Right lobe of liver (tissue), 6 donors: Measurements from ENCODE around the gene MPEG1. TPM values are rescaled to one million over a fixed set of nuclear protein-coding genes. Genes with fewer than 3 reads are reported as not detected.

Experiments used
- ATAC-seq, 4 donors: fragments of 200-7000 bp; cut with Tn5 transposase; one replicate each; pipeline ENCODE4 v1.9.1; 2020; ENCODE audit warnings: mild to moderate bottlenecking in 4 of 4, moderate library complexity in 4 of 4
- DNase-seq, 3 donors: peaks; one replicate each; pipeline ENCODE4 v3.0.0-alpha.2; 2020
- H3K27ac ChIP-seq, 3 donors: fragments of 200-600 bp; one replicate each; pipeline ENCODE4 v1.8.0; 2022
- H3K27me3 ChIP-seq, 2 donors: fragments of 200-600 bp; one replicate each; pipeline ENCODE4 v1.8.0; 2022
- H3K36me3 ChIP-seq, 4 donors: fragments of 200-600 bp; sonication (generic) in 1 of 4; one replicate each; pipeline versions ENCODE4 v1.5.1 to v1.8.0; 2017 to 2022; ENCODE audit warnings: control low read depth in 1 of 4
- H3K4me1 ChIP-seq, 4 donors: fragments of 200-600 bp; sonication (generic) in 1 of 4; one replicate each; pipeline versions ENCODE4 v1.5.1 to v1.8.0; 2017 to 2022; ENCODE audit warnings: control low read depth in 1 of 4
- H3K4me3 ChIP-seq, 3 donors: fragments of 200-600 bp; one replicate each; pipeline ENCODE4 v1.8.0; 2022
- H3K9me3 ChIP-seq, 4 donors: fragments of 200-600 bp; sonication (generic) in 1 of 4; one replicate each; pipeline versions ENCODE4 v1.5.1 to v1.8.0; 2017 to 2022; ENCODE audit warnings: control low read depth in 1 of 4
- POLR2A ChIP-seq: fragments of 450-650 bp; IDR thresholded peaks from one replicate; pipeline ENCODE4 v1.6.1; 2017; ENCODE audit warnings: antibody characterized with exemption, mild to moderate bottlenecking
- WGBS: methylation state at CpG from one replicate; pipeline ENCODE4 v1.1.6; 2018; ENCODE audit warnings: low coverage, low lambda C conversion rate; ENCODE audit not compliant: insufficient coverage; ENCODE audit errors: missing lambda C conversion rate; 5-methylcytosine and 5-hydroxymethylcytosine counted together
- intact Hi-C, 2 donors: fragments of 100-400 bp; cut with DNase I; formaldehyde crosslinking; loops; one replicate each; pipeline versions ENCODE4 v1.11.2 to v1.14.1; 2022
- long read RNA-seq: library from polyadenylated mRNA; unstranded; transcript quantifications from one replicate; pipeline ENCODE4 v2.0.0, GENCODE V29; 2019
- total RNA-seq, 6 experiments: library from RNA; depleted of rRNA in 2 of 6; stranded (reverse); fragments of >200 nt in 2 of 6; fragmentation: NEBNext Ultra II Directional in 3 of 6; extraction: Animal tissue kit (Norgen Biotek cat#: 25700) in 3 of 6; gene quantifications; one replicate each; pipeline versions ENCODE4 v1.1.0 to v1.2.4, GENCODE V29; 2016 to 2023
- TF ChIP-seq, protein P1 (sequence below), 4 donors: fragments of 200-600 bp in 3 of 4; fragments of 450-650 bp in 1 of 4; IDR thresholded peaks; one replicate each; pipeline versions ENCODE4 v1.5.1 to v1.8.0; 2016 to 2022; ENCODE audit warnings: antibody characterized with exemption in 4 of 4, mild to moderate bottlenecking in 2 of 4
- donor health status: DM: no; HTN: yes; CAD: no.
- donor health status: DM: no; HTN: no; CAD: no.
- donor health status: DM: no; HTN: no; CAD: no.
- donor health status: DM: no; HTN: yes; CAD: no.
- donor health status: DM: no; HTN: yes; CAD: no.

The MPEG1 gene, protein sequence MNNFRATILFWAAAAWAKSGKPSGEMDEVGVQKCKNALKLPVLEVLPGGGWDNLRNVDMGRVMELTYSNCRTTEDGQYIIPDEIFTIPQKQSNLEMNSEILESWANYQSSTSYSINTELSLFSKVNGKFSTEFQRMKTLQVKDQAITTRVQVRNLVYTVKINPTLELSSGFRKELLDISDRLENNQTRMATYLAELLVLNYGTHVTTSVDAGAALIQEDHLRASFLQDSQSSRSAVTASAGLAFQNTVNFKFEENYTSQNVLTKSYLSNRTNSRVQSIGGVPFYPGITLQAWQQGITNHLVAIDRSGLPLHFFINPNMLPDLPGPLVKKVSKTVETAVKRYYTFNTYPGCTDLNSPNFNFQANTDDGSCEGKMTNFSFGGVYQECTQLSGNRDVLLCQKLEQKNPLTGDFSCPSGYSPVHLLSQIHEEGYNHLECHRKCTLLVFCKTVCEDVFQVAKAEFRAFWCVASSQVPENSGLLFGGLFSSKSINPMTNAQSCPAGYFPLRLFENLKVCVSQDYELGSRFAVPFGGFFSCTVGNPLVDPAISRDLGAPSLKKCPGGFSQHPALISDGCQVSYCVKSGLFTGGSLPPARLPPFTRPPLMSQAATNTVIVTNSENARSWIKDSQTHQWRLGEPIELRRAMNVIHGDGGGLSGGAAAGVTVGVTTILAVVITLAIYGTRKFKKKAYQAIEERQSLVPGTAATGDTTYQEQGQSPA
- total RNA-seq: 10 to 100 TPM in 2 of 6 experiments, 1 to 10 TPM in 4; 5.6 to 22.6 (median 7.4) TPM
- long read RNA-seq: 0 reads

DNA sequence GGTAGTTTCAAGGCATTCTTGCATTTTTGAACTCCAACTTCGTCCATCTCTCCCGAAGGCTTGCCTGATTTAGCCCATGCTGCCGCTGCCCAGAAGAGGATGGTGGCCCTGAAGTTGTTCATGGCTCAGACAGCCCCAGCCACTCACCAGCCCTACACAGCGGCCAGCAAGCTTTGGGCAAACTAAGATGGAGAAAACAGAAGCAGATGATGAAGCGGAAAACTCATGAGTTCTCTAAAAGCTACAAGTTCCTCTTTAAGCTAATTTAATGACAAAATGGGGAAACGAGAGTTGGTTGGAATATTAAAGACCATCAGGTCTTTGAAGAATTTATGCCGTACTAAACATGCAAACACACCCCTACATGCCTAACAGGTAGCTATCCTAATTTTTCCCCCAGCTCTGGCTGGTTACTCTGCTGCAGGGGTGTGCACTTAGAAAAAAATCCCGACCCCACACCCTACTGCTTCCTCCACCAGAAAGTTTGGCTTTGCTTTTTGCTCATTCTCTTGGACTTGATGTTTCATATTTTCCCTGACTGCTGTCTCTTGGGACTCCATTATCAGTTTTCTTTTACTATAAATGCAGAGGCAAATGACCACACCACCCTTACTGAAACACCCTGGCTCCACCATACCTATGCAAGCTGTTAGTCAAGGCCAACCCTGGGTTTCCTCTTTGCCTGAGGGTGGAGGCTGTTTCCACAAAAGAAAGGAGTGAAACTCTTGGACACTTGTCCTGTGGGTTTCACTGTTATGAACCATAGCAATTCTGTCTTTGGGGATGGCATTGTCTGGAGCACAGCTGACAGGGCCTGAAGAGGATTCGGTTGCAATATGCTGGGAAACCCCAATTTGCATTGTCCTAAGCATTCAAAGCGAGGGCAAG, at the start of gene MPEG1:
TSS of gene MPEG1 (minus strand) at position 184 of the 888 bp plus-strand sequence. CDS start at position 122, 62 bp downstream.
- Histone ChIP-seq H3K27me3 (no peaks in the 10 kb centered on the region), H3K27ac (no peak within 1 kb of the TSS), H3K36me3 (no peaks in the 10 kb centered on the region), H3K4me1 (peaks cover 0 to 6% (median 0%) of the 10 kb centered on the region in 4 donors), H3K4me3 (peak within 1 kb of the TSS; percentile 3 to 31 (median 4)), H3K9me3 (no peaks in the 10 kb centered on the region)
- intact Hi-C loops: no loop called here
- 72% methylated on average over 10 of the region's 10 CpGs for WGBS
- ATAC-seq: peak in 3 of 4 donors; percentile 6 to 49 (median 22)
- DNase-seq: no peak
- no peak for TF ChIP-seq POLR2A

DNA sequence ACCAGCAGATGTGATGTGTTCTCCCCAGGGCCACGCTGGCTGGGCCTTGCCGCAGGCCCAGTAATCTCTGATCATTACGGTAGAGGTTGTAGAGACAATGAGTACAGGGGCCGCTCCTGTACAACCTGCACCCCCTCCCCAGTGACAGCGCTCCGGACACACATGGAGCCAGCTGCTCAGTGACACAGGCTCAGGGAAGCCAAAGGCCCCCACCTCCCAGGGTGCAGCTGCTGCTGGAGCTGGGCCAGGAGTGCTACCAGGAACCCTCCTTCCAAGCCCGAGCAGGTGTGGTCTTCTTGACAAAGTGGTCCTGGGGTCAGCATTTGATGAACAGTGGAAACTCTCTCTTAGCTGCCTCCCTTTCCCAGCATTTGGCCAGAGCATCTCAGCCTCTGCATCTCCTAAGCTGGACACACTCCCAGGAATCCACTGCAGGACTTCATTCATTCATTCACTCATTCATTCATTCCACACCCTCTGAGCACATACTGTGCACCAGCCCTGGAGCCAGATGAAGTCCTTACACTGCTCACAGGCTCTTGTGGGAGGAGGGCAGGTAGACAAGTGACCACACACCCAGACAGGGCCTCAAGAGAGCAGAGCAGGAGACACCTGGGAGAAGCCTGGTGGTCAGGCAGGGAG, 49.6 kb upstream of the MPEG1 start:
- ATAC-seq (no peak), DNase-seq (no peak)
- no peaks in the 10 kb centered on the region for H3K36me3 ChIP-seq
- H3K27ac ChIP-seq: no peak overlapping the region
- no peaks in the 10 kb centered on the region for H3K27me3 ChIP-seq
- WGBS: 74% methylated on average over 3 of the region's 7 CpGs
- TF ChIP-seq, protein P1, sequence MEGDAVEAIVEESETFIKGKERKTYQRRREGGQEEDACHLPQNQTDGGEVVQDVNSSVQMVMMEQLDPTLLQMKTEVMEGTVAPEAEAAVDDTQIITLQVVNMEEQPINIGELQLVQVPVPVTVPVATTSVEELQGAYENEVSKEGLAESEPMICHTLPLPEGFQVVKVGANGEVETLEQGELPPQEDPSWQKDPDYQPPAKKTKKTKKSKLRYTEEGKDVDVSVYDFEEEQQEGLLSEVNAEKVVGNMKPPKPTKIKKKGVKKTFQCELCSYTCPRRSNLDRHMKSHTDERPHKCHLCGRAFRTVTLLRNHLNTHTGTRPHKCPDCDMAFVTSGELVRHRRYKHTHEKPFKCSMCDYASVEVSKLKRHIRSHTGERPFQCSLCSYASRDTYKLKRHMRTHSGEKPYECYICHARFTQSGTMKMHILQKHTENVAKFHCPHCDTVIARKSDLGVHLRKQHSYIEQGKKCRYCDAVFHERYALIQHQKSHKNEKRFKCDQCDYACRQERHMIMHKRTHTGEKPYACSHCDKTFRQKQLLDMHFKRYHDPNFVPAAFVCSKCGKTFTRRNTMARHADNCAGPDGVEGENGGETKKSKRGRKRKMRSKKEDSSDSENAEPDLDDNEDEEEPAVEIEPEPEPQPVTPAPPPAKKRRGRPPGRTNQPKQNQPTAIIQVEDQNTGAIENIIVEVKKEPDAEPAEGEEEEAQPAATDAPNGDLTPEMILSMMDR (IDR thresholded peaks at IDR 0.05): no peak
- no peak for TF ChIP-seq POLR2A
- H3K4me1 ChIP-seq: no peaks in the 10 kb centered on the region
- intact Hi-C loops: loop anchor here in 1 of 2 donors (5.0 kb wide), 1 partner anchor 165 kb away; the partner anchor contains the start of gene OR5A2
- no peaks in the 10 kb centered on the region for H3K9me3 ChIP-seq
- H3K4me3 ChIP-seq: no peak overlapping the region

DNA sequence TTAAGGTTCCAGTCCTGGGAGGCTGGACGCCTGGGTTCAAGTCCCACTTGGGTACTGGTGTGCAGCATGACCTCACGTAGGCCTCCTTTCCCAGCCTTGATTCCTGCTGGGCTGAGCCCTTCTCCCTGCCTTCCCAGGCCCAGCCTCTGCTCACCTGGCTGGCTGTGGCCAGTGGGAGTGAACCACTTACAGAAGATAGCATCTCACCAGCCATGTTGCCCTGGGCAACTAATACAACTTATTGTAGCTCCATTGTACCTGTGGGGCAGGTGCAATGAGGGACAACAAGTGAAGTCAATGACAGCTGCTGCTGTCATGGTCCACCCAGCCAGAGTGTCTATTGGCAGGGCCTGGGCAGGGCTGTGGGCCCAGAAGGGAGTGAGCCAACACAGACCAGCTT, 48.4 kb upstream of the MPEG1 start:
- intact Hi-C loops: loop anchor here in 1 of 2 donors (5.0 kb wide), 1 partner anchor 166 kb away; the partner anchor contains the start of gene OR5A2
- WGBS: no CpG with 5 or more reads among the region's 2 CpGs
- H3K27ac ChIP-seq: no peak overlapping the region
- TF ChIP-seq, protein P1 (IDR thresholded peaks at IDR 0.05): no peak
- TF ChIP-seq POLR2A: no peak
- no peaks in the 10 kb centered on the region for H3K4me1 ChIP-seq
- H3K4me3 ChIP-seq: no peak overlapping the region
- H3K27me3 ChIP-seq: no peaks in the 10 kb centered on the region
- ATAC-seq (no peak), DNase-seq (no peak)
- H3K9me3 ChIP-seq: no peaks in the 10 kb centered on the region
- H3K36me3 ChIP-seq: no peaks in the 10 kb centered on the region

DNA sequence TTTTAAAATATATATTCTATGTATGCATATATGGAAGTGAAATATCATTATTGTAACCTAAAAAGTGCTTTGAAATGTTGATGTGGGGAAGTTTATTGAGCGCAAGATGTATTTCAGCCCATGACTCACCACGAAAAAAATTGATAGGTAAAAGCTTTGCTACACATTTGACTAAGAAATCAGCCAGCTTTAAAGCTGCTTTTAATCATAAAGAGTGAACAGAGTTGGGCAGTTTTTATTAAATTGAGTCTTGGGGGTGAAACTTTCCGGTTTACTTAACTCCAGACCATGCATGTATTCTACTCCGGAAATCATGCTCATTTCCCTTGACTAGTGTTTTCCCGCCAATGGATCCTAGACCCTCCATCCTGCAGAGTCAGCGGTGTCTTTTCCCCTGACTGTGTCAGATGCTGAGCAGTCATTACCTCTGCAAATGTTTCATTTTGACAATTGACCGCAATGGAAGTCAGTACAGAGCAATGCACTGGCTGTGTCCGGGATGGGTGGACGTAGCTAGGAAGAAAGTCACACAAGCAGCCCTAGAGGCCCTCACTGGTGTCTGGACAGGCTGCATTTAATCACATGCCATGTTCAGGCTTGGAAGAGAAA, 47.2 kb upstream of the MPEG1 start:
- Histone ChIP-seq H3K27ac (no peak overlapping the region), H3K27me3 (no peaks in the 10 kb centered on the region), H3K9me3 (no peaks in the 10 kb centered on the region), H3K36me3 (no peaks in the 10 kb centered on the region), H3K4me3 (no peak overlapping the region), H3K4me1 (no peaks in the 10 kb centered on the region)
- DNase-seq (no peak), ATAC-seq (peak; percentile 26 to 64 (median 37))
- TF ChIP-seq POLR2A: no peak
- TF ChIP-seq, protein P1 (IDR thresholded peaks at IDR 0.05): no peak
- intact Hi-C loops: loop anchor here in 1 of 2 donors (5.0 kb wide), 1 partner anchor 167 kb away; the partner anchor contains the start of gene OR5A2
- WGBS: 76% methylated on average over 9 of the region's 9 CpGs
